Panc1 (cell line): ENCODE measurements around the gene TPD52L1. TPM values are rescaled to one million over a fixed set of nuclear protein-coding genes. Genes with fewer than 3 reads are reported as not detected.

ENCODE experiments used
- ATAC-seq: fragments of 200-7000 bp; cut with Tn5 transposase; 2 replicates; pipeline ENCODE4 v1.9.1; 2020; ENCODE audit warnings: mild to moderate bottlenecking, moderate library complexity
- BruUV-seq: library from RNA; stranded (reverse); fragments of 400-500 nt; replicated peaks from 2 replicates; lab custom pipeline; 2021; lab: Mats Ljungman, UMichigan
- CTCF ChIA-PET: fragments of 300-600 bp; sonication (Branson Sonifier 250); formaldehyde crosslinking; loops from one replicate; lab custom pipeline; 2022; ENCODE audit warnings: antibody characterized with exemption; lab: Charles Lee
- POLR2A ChIA-PET: fragments of 300-600 bp; sonication (Branson Sonifier 250); formaldehyde crosslinking; loops from one replicate; lab custom pipeline; 2022; ENCODE audit warnings: antibody characterized with exemption; lab: Charles Lee
- DNase-seq: peaks from one replicate; pipeline ENCODE4 v3.0.0-alpha.2; 2010; ENCODE audit warnings: low read depth, low spot score
- H3K27ac ChIP-seq: 2 replicates; pipeline ENCODE4 v1.5.1; 2011; ENCODE audit warnings: mild to moderate bottlenecking, low read length, inconsistent platforms
- H3K27me3 ChIP-seq: fragments of 200-500 bp; sonication (Bioruptor generic); 2 replicates; pipeline ENCODE4 v1.6.0; 2014; ENCODE audit warnings: low read length, inconsistent platforms; ENCODE audit not compliant: control insufficient read depth, insufficient read depth
- H3K36me3 ChIP-seq: fragments of 200-500 bp; sonication (Bioruptor generic); 2 replicates; pipeline ENCODE4 v1.5.1; 2014; ENCODE audit warnings: inconsistent platforms, mild to moderate bottlenecking, low read length, moderate library complexity; ENCODE audit not compliant: control insufficient read depth, insufficient read depth
- H3K4me1 ChIP-seq: 2 replicates; pipeline ENCODE4 v1.5.1; 2011; ENCODE audit warnings: inconsistent platforms, mild to moderate bottlenecking, low read length, moderate library complexity; ENCODE audit not compliant: control insufficient read depth, insufficient read depth
- H3K4me3 ChIP-seq, 2 experiments: 2 replicates each; pipeline ENCODE4 v1.5.1; 2011 to 2012; ENCODE audit warnings: low read depth in 2 of 2, low read length in 2 of 2, mild to moderate bottlenecking in 2 of 2, inconsistent platforms in 1 of 2, moderate library complexity in 1 of 2
- H3K9me3 ChIP-seq: fragments of 200-500 bp; sonication (Bioruptor generic); 2 replicates; pipeline ENCODE4 v1.5.1; 2014; ENCODE audit warnings: low read depth, mild to moderate bottlenecking, inconsistent platforms, low read length, moderate library complexity; ENCODE audit not compliant: control insufficient read depth, insufficient read depth
- CTCF ChIP-seq: fragments of 450-650 bp; IDR thresholded peaks from 2 replicates; pipeline ENCODE4 v1.5.1; 2017; ENCODE audit warnings: mild to moderate bottlenecking
- POLR2AphosphoS5 ChIP-seq: IDR thresholded peaks from 2 replicates; pipeline ENCODE4 v1.6.1; 2012; ENCODE audit warnings: mild to moderate bottlenecking, low read depth, low read length, moderate library complexity
- REST ChIP-seq, 2 experiments: IDR thresholded peaks; 2 replicates each; pipeline ENCODE4 v1.6.1; 2011 to 2012; ENCODE audit warnings: low read depth in 2 of 2, control low read depth in 1 of 2, low read length in 1 of 2, mild to moderate bottlenecking in 1 of 2, moderate library complexity in 1 of 2; ENCODE audit not compliant: insufficient read depth in 1 of 2
- SIN3A ChIP-seq: IDR thresholded peaks from 2 replicates; pipeline ENCODE4 v1.6.1; 2012; ENCODE audit warnings: low read depth, mild to moderate bottlenecking, low read length, moderate library complexity, borderline replicate concordance; ENCODE audit not compliant: insufficient read depth
- TCF7L2 ChIP-seq: IDR thresholded peaks from 2 replicates; pipeline ENCODE4 v1.6.1; 2011; ENCODE audit warnings: mild to moderate bottlenecking, low read depth, low read length, inconsistent platforms
- in situ Hi-C: cut with HindIII; loops from 2 replicates; pipeline ENCODE4 v1.10.0; 2016; ENCODE audit warnings: low sequenced_read_pairs, low pct_unique_long_range_greater_than_20kb
- intact Hi-C: fragments of 100-400 bp; cut with micrococcal nuclease; formaldehyde crosslinking; loops from one replicate; pipeline ENCODE4 v1.10.0; 2022; ENCODE audit not compliant: unreplicated experiment
- total RNA-seq: library from RNA; stranded (reverse); gene quantifications from one replicate; pipeline ENCODE4 v1.2.1, GENCODE V29; 2021; ENCODE audit not compliant: unreplicated experiment

TPD52L1 gene
- total RNA-seq, 1 experiment from 2014 or later: 2.9 TPM

- no peak for TF ChIP-seq CTCF
- TF ChIP-seq SIN3A: no peak
- no peak for TF ChIP-seq TCF7L2
- TF ChIP-seq REST (IDR thresholded peaks at IDR 0.05; ENCODE audit: insufficient read depth in 1 of 2, low read depth in 2 of 2, low read length in 1 of 2): no peak
- no peak for TF ChIP-seq POLR2AphosphoS5
- ChIA-PET CTCF (no interaction called here), POLR2A (no interaction called here)
- ATAC-seq (no peak), DNase-seq (no peak)
- Histone ChIP-seq H3K4me3 (no peak overlapping the region), H3K4me1 (no peaks in the 10 kb centered on the region), H3K36me3 (no peaks in the 10 kb centered on the region), H3K27me3 (peaks cover 5% of the 10 kb centered on the region; the same call in 1 of the 2 replicates), H3K27ac (no peak overlapping the region), H3K9me3 (no peaks in the 10 kb centered on the region)
- in situ Hi-C loops: no loop called here
- BruUV-seq: no TSS peak
- intact Hi-C loops: no loop called here
These were observed 98.1 kb downstream of the TPD52L1 start for GRCh38 chr6:125251516-125252220.

- H3K27ac ChIP-seq: no peak overlapping the region
- no peaks in the 10 kb centered on the region for H3K36me3 ChIP-seq
- CTCF ChIA-PET: no interaction called here
- intact Hi-C loops: no loop called here
- no TSS peak for BruUV-seq
- in situ Hi-C loops: no loop called here
- no peak for DNase-seq
- no peak for ATAC-seq
- peaks cover 5% of the 10 kb centered on the region; the same call in 1 of the 2 replicates for H3K27me3 ChIP-seq
- no peaks in the 10 kb centered on the region for H3K4me1 ChIP-seq
- no peak overlapping the region for H3K4me3 ChIP-seq
- POLR2A ChIA-PET: no interaction called here
- no peaks in the 10 kb centered on the region for H3K9me3 ChIP-seq
- no peak for TF ChIP-seq SIN3A
- TF ChIP-seq POLR2AphosphoS5: no peak
- no peak for TF ChIP-seq REST (IDR thresholded peaks at IDR 0.05; ENCODE audit: insufficient read depth in 1 of 2, low read depth in 2 of 2, low read length in 1 of 2)
- TF ChIP-seq CTCF: no peak
- TF ChIP-seq TCF7L2: no peak
These were observed 99.3 kb downstream of the TPD52L1 start for GRCh38 chr6:125252891-125253290.
